SK-N-SH treated with all-trans-retinoic acid at 6 μM for 48 hours (cell line): ENCODE data around the gene HIVEP2.

Experiments
- ATAC-seq: fragments of 200-7000 bp; cut with Tn5 transposase; 3 replicates; pipeline ENCODE4 v1.9.1; 2020; ENCODE audit warnings: mild to moderate bottlenecking, moderate library complexity
- ARNTL ChIP-seq: fragments of 450-650 bp; formaldehyde crosslinking; IDR thresholded peaks from 2 replicates; pipeline ENCODE4 v1.5.0; 2020; ENCODE audit warnings: low read depth, mild to moderate bottlenecking, moderate library complexity, borderline replicate concordance
- BACH2 ChIP-seq: fragments of 250-450 bp; sonication (Bioruptor Pico); IDR thresholded peaks from 2 replicates; pipeline ENCODE4 v1.9.0; 2021; ENCODE audit warnings: mild to moderate bottlenecking, borderline replicate concordance
- CSDC2 ChIP-seq: fragments of 250-450 bp; sonication (Bioruptor Pico); IDR thresholded peaks from 2 replicates; pipeline ENCODE4 v1.5.0; 2020; ENCODE audit warnings: mild to moderate bottlenecking, moderate library complexity
- ESRRG ChIP-seq: fragments of 250-450 bp; sonication (Bioruptor Pico); IDR thresholded peaks from 2 replicates; pipeline ENCODE4 v1.6.1; 2021; ENCODE audit warnings: mild to moderate bottlenecking
- GLIS3 ChIP-seq: fragments of 250-450 bp; sonication (Bioruptor Pico); IDR thresholded peaks from 2 replicates; pipeline ENCODE4 v1.5.0; 2020; ENCODE audit warnings: mild to moderate bottlenecking, moderate library complexity
- ISL1 ChIP-seq: fragments of 250-450 bp; sonication (Bioruptor Pico); IDR thresholded peaks from 2 replicates; pipeline ENCODE4 v2.1.2; 2022; ENCODE audit warnings: mild to moderate bottlenecking, moderate library complexity
- OSR1 ChIP-seq: fragments of 250-450 bp; sonication (Bioruptor Pico); IDR thresholded peaks from 2 replicates; pipeline ENCODE4 v1.8.0; 2022; ENCODE audit warnings: moderate library complexity, mild to moderate bottlenecking, inconsistent platforms
- PPARA ChIP-seq: fragments of 250-450 bp; sonication (Bioruptor Pico); IDR thresholded peaks from 2 replicates; pipeline ENCODE4 v1.5.0; 2020; ENCODE audit warnings: mild to moderate bottlenecking, borderline replicate concordance
- RARB ChIP-seq: fragments of 250-450 bp; sonication (Bioruptor Pico); IDR thresholded peaks from 2 replicates; pipeline ENCODE4 v1.8.0; 2021; ENCODE audit warnings: mild to moderate bottlenecking, moderate library complexity
- TOX ChIP-seq: fragments of 250-450 bp; sonication (Bioruptor Pico); IDR thresholded peaks from 2 replicates; pipeline ENCODE4 v1.8.0; 2021; ENCODE audit warnings: mild to moderate bottlenecking, moderate library complexity, borderline replicate concordance
- ZC3H10 ChIP-seq: fragments of 250-450 bp; sonication (Bioruptor Pico); IDR thresholded peaks from 2 replicates; pipeline ENCODE4 v1.5.1; 2021; ENCODE audit warnings: mild to moderate bottlenecking, moderate library complexity
- ZFP3 ChIP-seq: fragments of 250-450 bp; sonication (Bioruptor Pico); IDR thresholded peaks from 2 replicates; pipeline ENCODE4 v1.5.0; 2020; ENCODE audit warnings: mild to moderate bottlenecking, moderate library complexity
- ZFP30 ChIP-seq: fragments of 450-650 bp; formaldehyde crosslinking; IDR thresholded peaks from 2 replicates; pipeline ENCODE4 v1.5.0; 2022; ENCODE audit warnings: mild to moderate bottlenecking, moderate library complexity
- ZNF70 ChIP-seq: fragments of 450-650 bp; formaldehyde crosslinking; IDR thresholded peaks from 2 replicates; pipeline ENCODE4 v1.5.0; 2020; ENCODE audit warnings: mild to moderate bottlenecking, moderate library complexity
- TF ChIP-seq, protein P1 (sequence below): fragments of 250-450 bp; sonication (Bioruptor Pico); IDR thresholded peaks from 2 replicates; pipeline ENCODE4 v1.5.0; 2020; ENCODE audit warnings: mild to moderate bottlenecking, moderate library complexity
- TF ChIP-seq, protein P2 (sequence below): fragments of 250-450 bp; sonication (Bioruptor Pico); IDR thresholded peaks from 2 replicates; pipeline ENCODE4 v1.5.1; 2021; ENCODE audit warnings: mild to moderate bottlenecking, moderate library complexity
- TF ChIP-seq, protein P3 (sequence below): fragments of 250-450 bp; sonication (Bioruptor Pico); IDR thresholded peaks from 2 replicates; pipeline ENCODE4 v1.5.1; 2020; ENCODE audit warnings: low read depth, mild to moderate bottlenecking, moderate library complexity
- TF ChIP-seq, protein P4 (sequence below): fragments of 250-450 bp; sonication (Bioruptor Pico); IDR thresholded peaks from 2 replicates; pipeline ENCODE4 v1.8.0; 2021; ENCODE audit warnings: low read depth, mild to moderate bottlenecking, moderate library complexity, borderline replicate concordance
- TF ChIP-seq, protein P5 (sequence below): fragments of 250-450 bp; sonication (Bioruptor Pico); IDR thresholded peaks from 2 replicates; pipeline ENCODE4 v1.8.0; 2020; ENCODE audit warnings: mild to moderate bottlenecking, moderate library complexity, borderline replicate concordance

HIVEP2 gene

DNA sequence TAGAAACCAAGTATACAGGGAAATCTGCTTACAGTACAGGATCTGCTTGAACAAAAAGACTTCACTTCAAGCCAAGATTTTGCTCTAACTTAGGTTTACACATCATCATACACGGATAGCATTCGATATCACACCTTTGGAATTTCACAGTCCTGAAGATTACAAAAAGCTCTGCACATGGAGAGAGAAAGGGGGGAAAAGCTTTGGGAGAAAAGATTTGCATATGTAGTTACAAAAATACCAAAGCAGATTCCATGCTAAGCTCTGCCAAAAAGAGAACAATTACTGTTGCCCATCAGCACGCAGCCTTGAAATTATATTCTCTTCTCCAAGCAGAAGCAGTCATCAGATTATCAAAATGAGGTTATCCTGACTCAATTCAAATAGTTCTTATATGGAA, 62.0 kb downstream of the HIVEP2 start:
- TF ChIP-seq ISL1 (CRISPR knock-in tag) (peak; percentile 15; the same call in 1 of the 2 replicates), CSDC2 (CRISPR knock-in tag) (no peak), ZFP3 (CRISPR knock-in tag) (0 out of 2 replicates have a peak, but pooled peaks have one; percentile 16)
- ATAC-seq, result no peak

DNA sequence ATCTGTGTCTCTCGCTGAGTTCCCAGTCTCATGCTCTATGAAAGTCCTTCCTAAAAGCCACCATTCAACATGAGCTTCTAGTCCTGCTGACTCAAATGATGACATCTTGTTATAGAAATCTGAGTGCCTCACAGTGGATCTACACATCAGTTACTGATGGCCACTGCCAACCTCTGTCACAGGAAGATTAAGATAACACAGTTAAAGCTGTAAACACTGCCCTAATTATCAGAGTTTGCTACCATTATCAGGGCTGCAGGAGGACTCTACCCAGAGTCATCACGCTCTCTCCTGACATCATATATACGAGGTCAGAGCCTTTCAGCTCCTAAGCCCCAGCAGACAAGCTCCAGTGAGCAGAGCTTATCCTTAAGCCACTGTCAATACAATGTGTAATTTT, 63.2 kb downstream of the HIVEP2 start:
- no peak for TF ChIP-seq BACH2 (CRISPR knock-in tag)
- TF ChIP-seq, protein P1, sequence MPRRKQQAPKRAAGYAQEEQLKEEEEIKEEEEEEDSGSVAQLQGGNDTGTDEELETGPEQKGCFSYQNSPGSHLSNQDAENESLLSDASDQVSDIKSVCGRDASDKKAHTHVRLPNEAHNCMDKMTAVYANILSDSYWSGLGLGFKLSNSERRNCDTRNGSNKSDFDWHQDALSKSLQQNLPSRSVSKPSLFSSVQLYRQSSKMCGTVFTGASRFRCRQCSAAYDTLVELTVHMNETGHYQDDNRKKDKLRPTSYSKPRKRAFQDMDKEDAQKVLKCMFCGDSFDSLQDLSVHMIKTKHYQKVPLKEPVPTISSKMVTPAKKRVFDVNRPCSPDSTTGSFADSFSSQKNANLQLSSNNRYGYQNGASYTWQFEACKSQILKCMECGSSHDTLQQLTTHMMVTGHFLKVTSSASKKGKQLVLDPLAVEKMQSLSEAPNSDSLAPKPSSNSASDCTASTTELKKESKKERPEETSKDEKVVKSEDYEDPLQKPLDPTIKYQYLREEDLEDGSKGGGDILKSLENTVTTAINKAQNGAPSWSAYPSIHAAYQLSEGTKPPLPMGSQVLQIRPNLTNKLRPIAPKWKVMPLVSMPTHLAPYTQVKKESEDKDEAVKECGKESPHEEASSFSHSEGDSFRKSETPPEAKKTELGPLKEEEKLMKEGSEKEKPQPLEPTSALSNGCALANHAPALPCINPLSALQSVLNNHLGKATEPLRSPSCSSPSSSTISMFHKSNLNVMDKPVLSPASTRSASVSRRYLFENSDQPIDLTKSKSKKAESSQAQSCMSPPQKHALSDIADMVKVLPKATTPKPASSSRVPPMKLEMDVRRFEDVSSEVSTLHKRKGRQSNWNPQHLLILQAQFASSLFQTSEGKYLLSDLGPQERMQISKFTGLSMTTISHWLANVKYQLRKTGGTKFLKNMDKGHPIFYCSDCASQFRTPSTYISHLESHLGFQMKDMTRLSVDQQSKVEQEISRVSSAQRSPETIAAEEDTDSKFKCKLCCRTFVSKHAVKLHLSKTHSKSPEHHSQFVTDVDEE, result no peak
- no peak for TF ChIP-seq TOX (CRISPR knock-in tag)
- TF ChIP-seq, protein P2, sequence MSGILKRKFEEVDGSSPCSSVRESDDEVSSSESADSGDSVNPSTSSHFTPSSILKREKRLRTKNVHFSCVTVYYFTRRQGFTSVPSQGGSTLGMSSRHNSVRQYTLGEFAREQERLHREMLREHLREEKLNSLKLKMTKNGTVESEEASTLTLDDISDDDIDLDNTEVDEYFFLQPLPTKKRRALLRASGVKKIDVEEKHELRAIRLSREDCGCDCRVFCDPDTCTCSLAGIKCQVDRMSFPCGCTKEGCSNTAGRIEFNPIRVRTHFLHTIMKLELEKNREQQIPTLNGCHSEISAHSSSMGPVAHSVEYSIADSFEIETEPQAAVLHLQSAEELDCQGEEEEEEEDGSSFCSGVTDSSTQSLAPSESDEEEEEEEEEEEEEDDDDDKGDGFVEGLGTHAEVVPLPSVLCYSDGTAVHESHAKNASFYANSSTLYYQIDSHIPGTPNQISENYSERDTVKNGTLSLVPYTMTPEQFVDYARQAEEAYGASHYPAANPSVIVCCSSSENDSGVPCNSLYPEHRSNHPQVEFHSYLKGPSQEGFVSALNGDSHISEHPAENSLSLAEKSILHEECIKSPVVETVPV, result no peak
- no peak for TF ChIP-seq ARNTL (CRISPR knock-in tag)
- TF ChIP-seq CSDC2 (CRISPR knock-in tag), result no peak
- TF ChIP-seq PPARA (CRISPR knock-in tag), result no peak
- TF ChIP-seq ZC3H10 (CRISPR knock-in tag), result no peak
- TF ChIP-seq ZFP30 (CRISPR knock-in tag), result no peak
- no peak for TF ChIP-seq GLIS3 (CRISPR knock-in tag)
- TF ChIP-seq, protein P3, sequence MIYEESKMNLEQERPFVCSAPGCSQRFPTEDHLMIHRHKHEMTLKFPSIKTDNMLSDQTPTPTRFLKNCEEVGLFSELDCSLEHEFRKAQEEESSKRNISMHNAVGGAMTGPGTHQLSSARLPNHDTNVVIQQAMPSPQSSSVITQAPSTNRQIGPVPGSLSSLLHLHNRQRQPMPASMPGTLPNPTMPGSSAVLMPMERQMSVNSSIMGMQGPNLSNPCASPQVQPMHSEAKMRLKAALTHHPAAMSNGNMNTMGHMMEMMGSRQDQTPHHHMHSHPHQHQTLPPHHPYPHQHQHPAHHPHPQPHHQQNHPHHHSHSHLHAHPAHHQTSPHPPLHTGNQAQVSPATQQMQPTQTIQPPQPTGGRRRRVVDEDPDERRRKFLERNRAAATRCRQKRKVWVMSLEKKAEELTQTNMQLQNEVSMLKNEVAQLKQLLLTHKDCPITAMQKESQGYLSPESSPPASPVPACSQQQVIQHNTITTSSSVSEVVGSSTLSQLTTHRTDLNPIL (CRISPR knock-in tag), result no peak
- TF ChIP-seq, protein P4, sequence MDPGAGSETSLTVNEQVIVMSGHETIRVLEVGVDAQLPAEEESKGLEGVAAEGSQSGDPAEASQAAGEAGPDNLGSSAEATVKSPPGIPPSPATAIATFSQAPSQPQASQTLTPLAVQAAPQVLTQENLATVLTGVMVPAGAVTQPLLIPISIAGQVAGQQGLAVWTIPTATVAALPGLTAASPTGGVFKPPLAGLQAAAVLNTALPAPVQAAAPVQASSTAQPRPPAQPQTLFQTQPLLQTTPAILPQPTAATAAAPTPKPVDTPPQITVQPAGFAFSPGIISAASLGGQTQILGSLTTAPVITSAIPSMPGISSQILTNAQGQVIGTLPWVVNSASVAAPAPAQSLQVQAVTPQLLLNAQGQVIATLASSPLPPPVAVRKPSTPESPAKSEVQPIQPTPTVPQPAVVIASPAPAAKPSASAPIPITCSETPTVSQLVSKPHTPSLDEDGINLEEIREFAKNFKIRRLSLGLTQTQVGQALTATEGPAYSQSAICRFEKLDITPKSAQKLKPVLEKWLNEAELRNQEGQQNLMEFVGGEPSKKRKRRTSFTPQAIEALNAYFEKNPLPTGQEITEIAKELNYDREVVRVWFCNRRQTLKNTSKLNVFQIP (CRISPR knock-in tag), result no peak
- TF ChIP-seq ZNF70 (CRISPR knock-in tag), result no peak
- no peak for TF ChIP-seq ZFP3 (CRISPR knock-in tag)

DNA sequence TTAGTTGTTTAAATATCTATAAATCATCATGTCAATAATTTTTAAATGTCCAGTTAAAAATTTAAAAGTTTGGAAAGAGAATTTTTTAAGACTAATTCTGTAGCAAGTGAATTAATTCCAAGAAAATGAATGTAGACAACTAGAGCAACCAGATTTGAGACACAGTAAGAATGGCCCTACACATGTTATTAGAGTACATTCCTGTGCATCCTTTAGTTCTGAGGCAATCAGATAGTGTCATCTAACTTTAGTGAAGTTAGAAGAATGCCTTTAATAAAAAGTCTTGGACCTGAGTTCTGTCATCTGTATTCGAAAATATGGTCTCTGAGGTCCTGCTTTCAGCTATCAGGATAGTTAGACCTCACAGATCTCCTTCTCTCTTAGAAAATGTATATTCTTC, 63.7 kb downstream of the HIVEP2 start:
- TF ChIP-seq, protein P3 (CRISPR knock-in tag), result no peak
- TF ChIP-seq OSR1, result no peak
- TF ChIP-seq, protein P4 (CRISPR knock-in tag), result no peak
- no peak for TF ChIP-seq ZC3H10 (CRISPR knock-in tag)
- TF ChIP-seq ESRRG, result no peak
- TF ChIP-seq, protein P2, result no peak
- TF ChIP-seq, protein P5, sequence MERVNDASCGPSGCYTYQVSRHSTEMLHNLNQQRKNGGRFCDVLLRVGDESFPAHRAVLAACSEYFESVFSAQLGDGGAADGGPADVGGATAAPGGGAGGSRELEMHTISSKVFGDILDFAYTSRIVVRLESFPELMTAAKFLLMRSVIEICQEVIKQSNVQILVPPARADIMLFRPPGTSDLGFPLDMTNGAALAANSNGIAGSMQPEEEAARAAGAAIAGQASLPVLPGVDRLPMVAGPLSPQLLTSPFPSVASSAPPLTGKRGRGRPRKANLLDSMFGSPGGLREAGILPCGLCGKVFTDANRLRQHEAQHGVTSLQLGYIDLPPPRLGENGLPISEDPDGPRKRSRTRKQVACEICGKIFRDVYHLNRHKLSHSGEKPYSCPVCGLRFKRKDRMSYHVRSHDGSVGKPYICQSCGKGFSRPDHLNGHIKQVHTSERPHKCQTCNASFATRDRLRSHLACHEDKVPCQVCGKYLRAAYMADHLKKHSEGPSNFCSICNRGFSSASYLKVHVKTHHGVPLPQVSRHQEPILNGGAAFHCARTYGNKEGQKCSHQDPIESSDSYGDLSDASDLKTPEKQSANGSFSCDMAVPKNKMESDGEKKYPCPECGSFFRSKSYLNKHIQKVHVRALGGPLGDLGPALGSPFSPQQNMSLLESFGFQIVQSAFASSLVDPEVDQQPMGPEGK (CRISPR knock-in tag), result no peak
- no peak for TF ChIP-seq BACH2 (CRISPR knock-in tag)
- TF ChIP-seq ZFP3 (CRISPR knock-in tag), result no peak
- no peak for TF ChIP-seq CSDC2 (CRISPR knock-in tag)
- TF ChIP-seq RARB (CRISPR knock-in tag), result no peak
- ATAC-seq, result no peak

More for the DNA sequence above, 63.2 kb downstream of the HIVEP2 start:
- no peak for ATAC-seq
